ENCODE measurements around the gene AMPD1.

AMPD1 gene

GRCh38 chr1:114695430-114696058, at the start of gene AMPD1:
TSS of gene AMPD1 (minus strand) at chr1:114695546. CDS start at chr1:114695471, 75 bp downstream.
- no peak for DNase-seq

- DNase-seq = no peak
Observed at GRCh38 chr1:114741963-114742746, 46.8 kb upstream of the AMPD1 start.

GRCh38 chr1:114740331-114740730, 45.0 kb upstream of the AMPD1 start:
- DNase-seq = no peak

GRCh38 chr1:114737314-114737849, 42.0 kb upstream of the AMPD1 start:
- no peak for DNase-seq

GRCh38 chr1:114735479-114735878, 40.1 kb upstream of the AMPD1 start:
- no peak for DNase-seq

- no peak for DNase-seq
Observed at GRCh38 chr1:114729782-114730181, 34.4 kb upstream of the AMPD1 start.

- DNase-seq = no peak
Observed at GRCh38 chr1:114728553-114728952, 33.2 kb upstream of the AMPD1 start.

GRCh38 chr1:114725230-114725629, 29.9 kb upstream of the AMPD1 start:
- no peak for DNase-seq

GRCh38 chr1:114723915-114724314, 28.6 kb upstream of the AMPD1 start:
- DNase-seq = no peak

GRCh38 chr1:114723457-114723856, 28.1 kb upstream of the AMPD1 start:
- no peak for DNase-seq

GRCh38 chr1:114720492-114720891, 25.1 kb upstream of the AMPD1 start:
- DNase-seq = no peak

GRCh38 chr1:114719424-114719787, 24.1 kb upstream of the AMPD1 start:
- DNase-seq = no peak

GRCh38 chr1:114718661-114719423, 23.5 kb upstream of the AMPD1 start:
- DNase-seq = no peak

GRCh38 chr1:114716304-114717170, 21.2 kb upstream of the AMPD1 start, which contains the start of gene NRAS:
TSS of gene NRAS (minus strand) at chr1:114716771. CDS start at chr1:114716160, 611 bp downstream.
- peak; percentile 79 to 94 (median 88) for DNase-seq

- DNase-seq = no peak
Observed at GRCh38 chr1:114715952-114716303, 20.6 kb upstream of the AMPD1 start.

GRCh38 chr1:114712977-114713376, 17.6 kb upstream of the AMPD1 start:
- no peak for DNase-seq

GRCh38 chr1:114710360-114710759, 15.0 kb upstream of the AMPD1 start:
- no peak for DNase-seq

GRCh38 chr1:114707604-114708003, 12.3 kb upstream of the AMPD1 start:
- no peak for DNase-seq

- no peak for DNase-seq
Observed at GRCh38 chr1:114703242-114703641, 7.9 kb upstream of the AMPD1 start.

GRCh38 chr1:114702737-114703136, 7.4 kb upstream of the AMPD1 start:
- DNase-seq = no peak

- DNase-seq = no peak
Observed at GRCh38 chr1:114701931-114702330, 6.6 kb upstream of the AMPD1 start.

- DNase-seq = no peak
Observed at GRCh38 chr1:114700036-114700600, 4.8 kb upstream of the AMPD1 start.
